NCI-H1436 (cell line): Measurements from ENCODE around the gene PLXND1.

Experiments used
- DNase-seq: peaks from one replicate; lab custom pipeline; 2025; lab: John Stamatoyannopoulos, UW

The PLXND1 gene

GRCh38 chr3:129582799-129583198, 23.7 kb downstream of the PLXND1 start:
- no peak for DNase-seq

- DNase-seq = no peak
These were observed 24.9 kb downstream of the PLXND1 start for GRCh38 chr3:129581623-129582022.

GRCh38 chr3:129579991-129580390, 26.5 kb downstream of the PLXND1 start:
- no peak for DNase-seq

- no peak for DNase-seq
These were observed 28.3 kb downstream of the PLXND1 start for GRCh38 chr3:129577925-129578786.

GRCh38 chr3:129577366-129577765, 29.1 kb downstream of the PLXND1 start:
- no peak for DNase-seq

- peak; percentile 54 for DNase-seq
These were observed 29.7 kb downstream of the PLXND1 start for GRCh38 chr3:129576514-129577352.

- no peak for DNase-seq
These were observed 30.5 kb downstream of the PLXND1 start for GRCh38 chr3:129575997-129576384.

- no peak for DNase-seq
These were observed 31.1 kb downstream of the PLXND1 start for GRCh38 chr3:129575233-129575996.

GRCh38 chr3:129574206-129574605, 32.3 kb downstream of the PLXND1 start:
- DNase-seq = no peak

GRCh38 chr3:129573493-129573892, 33.0 kb downstream of the PLXND1 start:
- DNase-seq = no peak

GRCh38 chr3:129572603-129573002, 33.9 kb downstream of the PLXND1 start:
- no peak for DNase-seq

GRCh38 chr3:129571605-129572547, 34.6 kb downstream of the PLXND1 start:
- no peak for DNase-seq

- DNase-seq = no peak
These were observed 36.6 kb downstream of the PLXND1 start for GRCh38 chr3:129569856-129570255.

GRCh38 chr3:129567939-129568338, 38.5 kb downstream of the PLXND1 start:
- DNase-seq = no peak

- no peak for DNase-seq
These were observed 39.2 kb downstream of the PLXND1 start for GRCh38 chr3:129567176-129567705.

GRCh38 chr3:129565902-129566301, 40.6 kb downstream of the PLXND1 start:
- DNase-seq = no peak

- no peak for DNase-seq
These were observed 41.4 kb downstream of the PLXND1 start for GRCh38 chr3:129564981-129565644.

- no peak for DNase-seq
These were observed 42.5 kb downstream of the PLXND1 start for GRCh38 chr3:129563850-129564535.

GRCh38 chr3:129563332-129563731, 43.1 kb downstream of the PLXND1 start:
- DNase-seq = no peak

GRCh38 chr3:129562803-129563202, 43.7 kb downstream of the PLXND1 start:
- DNase-seq = no peak
